ENCODE results near the gene MRPL9. TPM values are rescaled to one million over a fixed set of nuclear protein-coding genes. Genes with fewer than 3 reads are reported as not detected.
"Not testable (repeated sequence)": the region's sequence is repeated elsewhere in the genome, so short reads cannot be mapped to it uniquely, and the experiment has no call there.

The MRPL9 gene
- total RNA-seq, 2 donors from 2014 or later, result 32.7 to 38.9 TPM

DNA sequence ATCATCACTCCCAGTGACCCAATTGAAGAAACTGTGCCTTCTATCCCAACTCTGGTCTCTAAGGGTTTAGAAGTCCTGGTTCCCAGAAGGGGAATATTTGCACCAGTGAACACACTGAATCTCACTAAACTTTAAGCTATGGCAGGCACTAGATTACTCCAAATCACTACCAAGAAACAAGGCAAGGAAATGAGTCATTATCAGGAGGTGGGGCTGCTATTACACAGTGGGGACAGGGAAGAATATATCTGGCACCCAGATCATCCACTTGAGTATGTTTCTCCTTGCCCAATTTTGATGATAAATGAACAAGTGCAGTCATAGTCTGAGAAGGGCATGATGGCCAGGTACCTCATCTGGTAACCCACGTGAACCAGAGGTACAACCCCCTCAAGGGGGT is 7.0 kb downstream of the MRPL9 start:
- Histone ChIP-seq H3K27me3 (no peaks in the 10 kb centered on the region), H3K27ac (no peak overlapping the region), H3K36me3 (peaks cover 10% of the 10 kb centered on the region), H3K9me3 (no peaks in the 10 kb centered on the region), H3K4me3 (no peak overlapping the region), H3K4me1 (no peaks in the 10 kb centered on the region)
- TF ChIP-seq, protein P1, sequence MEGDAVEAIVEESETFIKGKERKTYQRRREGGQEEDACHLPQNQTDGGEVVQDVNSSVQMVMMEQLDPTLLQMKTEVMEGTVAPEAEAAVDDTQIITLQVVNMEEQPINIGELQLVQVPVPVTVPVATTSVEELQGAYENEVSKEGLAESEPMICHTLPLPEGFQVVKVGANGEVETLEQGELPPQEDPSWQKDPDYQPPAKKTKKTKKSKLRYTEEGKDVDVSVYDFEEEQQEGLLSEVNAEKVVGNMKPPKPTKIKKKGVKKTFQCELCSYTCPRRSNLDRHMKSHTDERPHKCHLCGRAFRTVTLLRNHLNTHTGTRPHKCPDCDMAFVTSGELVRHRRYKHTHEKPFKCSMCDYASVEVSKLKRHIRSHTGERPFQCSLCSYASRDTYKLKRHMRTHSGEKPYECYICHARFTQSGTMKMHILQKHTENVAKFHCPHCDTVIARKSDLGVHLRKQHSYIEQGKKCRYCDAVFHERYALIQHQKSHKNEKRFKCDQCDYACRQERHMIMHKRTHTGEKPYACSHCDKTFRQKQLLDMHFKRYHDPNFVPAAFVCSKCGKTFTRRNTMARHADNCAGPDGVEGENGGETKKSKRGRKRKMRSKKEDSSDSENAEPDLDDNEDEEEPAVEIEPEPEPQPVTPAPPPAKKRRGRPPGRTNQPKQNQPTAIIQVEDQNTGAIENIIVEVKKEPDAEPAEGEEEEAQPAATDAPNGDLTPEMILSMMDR (IDR thresholded peaks at IDR 0.05), result no peak
- no peak for DNase-seq (ENCODE audit: low spot score)

DNA sequence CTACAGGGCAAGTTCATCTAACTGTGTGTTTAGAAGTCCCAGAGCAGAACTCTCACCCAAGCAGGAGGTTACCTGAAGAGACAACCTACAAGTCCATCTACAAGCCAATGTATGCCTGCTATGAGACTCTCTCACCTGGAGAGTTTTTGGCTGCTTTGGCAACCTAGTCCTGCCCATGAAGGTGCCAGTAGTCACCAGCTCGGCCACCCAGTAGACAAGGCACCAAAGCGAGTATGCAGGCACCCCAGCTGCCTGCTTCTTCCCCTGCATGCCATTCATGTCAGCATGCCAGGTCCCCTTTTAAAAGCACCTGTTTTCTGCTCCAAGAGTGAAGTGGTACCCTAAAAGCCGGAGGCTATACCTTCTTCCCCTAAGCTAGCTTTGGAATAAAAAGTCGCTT is 21.8 kb downstream of the MRPL9 start:
- no peaks in the 10 kb centered on the region for H3K9me3 ChIP-seq
- no peak overlapping the region for H3K4me3 ChIP-seq
- H3K36me3 ChIP-seq, result no peaks in the 10 kb centered on the region
- no peak overlapping the region for H3K27ac ChIP-seq
- H3K4me1 ChIP-seq, result no peaks in the 10 kb centered on the region
- TF ChIP-seq, protein P1 (IDR thresholded peaks at IDR 0.05), result no peak
- no peak for DNase-seq (ENCODE audit: low spot score)
- no peaks in the 10 kb centered on the region for H3K27me3 ChIP-seq

DNA sequence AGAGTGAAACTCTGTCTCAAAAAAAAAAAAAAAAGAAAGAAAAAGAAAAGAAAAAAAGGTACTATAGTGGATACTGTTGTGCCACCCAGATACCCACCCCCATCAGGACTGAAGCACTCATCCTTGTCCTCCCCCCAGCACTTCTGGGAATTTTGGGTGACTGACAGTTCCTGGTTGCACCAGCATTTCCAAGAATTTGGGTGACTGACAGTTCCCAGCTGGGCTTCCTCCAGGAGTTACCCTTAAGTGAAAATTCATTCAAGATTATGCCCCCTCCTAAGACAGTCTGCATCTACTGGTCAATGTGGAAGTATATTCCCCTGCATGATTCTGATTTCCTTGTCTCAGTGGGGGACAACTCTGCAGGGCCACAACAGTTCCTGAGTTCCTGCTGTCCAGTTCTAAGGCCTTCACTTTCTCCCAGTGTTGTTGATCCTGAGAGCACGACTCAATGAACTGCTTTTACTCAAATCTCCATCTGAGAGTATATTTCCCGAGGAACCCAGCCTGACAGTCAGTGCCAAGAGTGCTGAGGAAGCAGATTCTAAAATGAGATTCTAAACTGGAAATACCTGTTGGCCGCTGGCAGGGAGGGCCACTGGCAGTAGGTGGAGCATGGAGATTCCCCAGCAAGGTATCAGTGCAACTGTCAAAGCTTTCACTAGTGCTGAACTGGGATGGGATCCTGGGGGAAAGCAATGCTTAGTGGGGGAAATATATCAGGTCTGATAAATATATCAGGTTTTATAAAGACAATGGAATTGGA is 23.5 kb downstream of the MRPL9 start:
- DNase-seq (ENCODE audit: low spot score), result no peak
- H3K4me3 ChIP-seq, result no peak overlapping the region
- H3K27ac ChIP-seq, result no peak overlapping the region
- H3K9me3 ChIP-seq, result no peaks in the 10 kb centered on the region
- TF ChIP-seq, protein P1 (IDR thresholded peaks at IDR 0.05), result no peak
- no peaks in the 10 kb centered on the region for H3K27me3 ChIP-seq
- no peaks in the 10 kb centered on the region for H3K36me3 ChIP-seq
- H3K4me1 ChIP-seq, result no peaks in the 10 kb centered on the region

DNA sequence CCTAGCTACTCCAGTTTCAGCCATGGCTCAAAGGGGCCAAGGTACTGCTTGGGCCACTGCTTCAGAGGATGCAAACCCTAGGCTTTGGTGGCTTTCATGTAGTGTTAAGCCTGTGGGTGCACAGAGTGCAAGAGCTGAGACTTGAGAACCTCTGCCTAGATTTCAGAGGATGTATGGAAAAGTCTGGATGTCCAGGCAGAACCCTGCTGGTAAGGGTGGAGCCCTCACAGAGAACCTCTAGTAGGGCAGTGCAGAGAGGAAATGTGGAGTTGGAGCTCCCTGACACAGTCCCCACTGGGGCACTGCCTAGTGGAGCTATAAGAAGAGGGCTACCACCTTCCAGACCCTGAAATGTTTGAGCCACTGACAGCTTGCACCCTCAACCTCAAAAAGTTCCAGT is 25.8 kb downstream of the MRPL9 start:
- Histone ChIP-seq H3K9me3 (no peaks in the 10 kb centered on the region), H3K36me3 (no peaks in the 10 kb centered on the region), H3K4me1 (no peaks in the 10 kb centered on the region), H3K27ac (no peak overlapping the region), H3K27me3 (no peaks in the 10 kb centered on the region), H3K4me3 (no peak overlapping the region)
- TF ChIP-seq, protein P1 (IDR thresholded peaks at IDR 0.05), result no peak
- no peak for DNase-seq (ENCODE audit: low spot score)

DNA sequence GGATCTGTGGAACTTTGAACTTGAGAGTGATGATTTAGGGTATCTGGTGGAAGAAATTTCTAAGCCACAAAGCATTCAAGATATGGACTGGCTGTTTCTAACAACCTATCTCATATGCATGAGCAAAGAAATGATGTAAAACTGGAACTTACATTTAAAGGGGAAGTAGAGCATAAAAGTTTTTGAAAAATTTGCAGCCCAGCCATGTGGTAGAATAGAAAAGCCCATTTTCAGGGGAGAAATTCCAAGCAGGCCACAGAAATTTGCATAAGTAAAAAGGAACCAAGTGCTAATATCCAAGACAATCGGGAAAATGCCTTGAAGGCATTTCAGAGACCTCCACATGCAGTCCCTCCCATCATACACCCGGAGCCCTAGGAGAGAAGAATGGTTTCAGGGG is 26.3 kb downstream of the MRPL9 start:
- TF ChIP-seq, protein P1 (IDR thresholded peaks at IDR 0.05), result no peak

DNA sequence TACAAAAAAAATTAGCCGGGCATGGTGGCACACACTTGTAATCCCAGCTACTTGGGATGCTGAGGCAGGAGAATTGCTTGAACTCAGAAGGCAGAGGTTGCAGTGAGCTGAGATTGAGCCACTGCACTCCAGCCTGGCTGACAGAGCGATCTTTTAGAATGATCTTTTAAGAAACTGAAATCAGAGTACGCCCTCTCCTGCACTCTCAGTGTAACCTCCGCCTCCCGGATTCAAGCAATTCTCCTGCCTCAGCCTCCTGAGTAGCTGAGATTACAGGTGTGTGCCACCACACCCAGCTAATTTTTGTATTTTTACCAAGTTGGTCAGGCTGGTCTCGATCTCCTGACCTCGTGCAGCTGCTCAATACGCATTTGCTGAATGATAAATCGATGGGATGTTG is 29.3 kb downstream of the MRPL9 start:
- not testable (repeated sequence) for H3K4me3 ChIP-seq; H3K27me3 ChIP-seq; H3K27ac ChIP-seq; H3K36me3 ChIP-seq; H3K4me1 ChIP-seq; DNase-seq (ENCODE audit: low spot score); H3K9me3 ChIP-seq

More for the DNA sequence above, 26.3 kb downstream of the MRPL9 start:
- no peak for DNase-seq (ENCODE audit: low spot score)
- Histone ChIP-seq H3K4me1 (no peaks in the 10 kb centered on the region), H3K27me3 (no peaks in the 10 kb centered on the region), H3K9me3 (no peaks in the 10 kb centered on the region), H3K27ac (no peak overlapping the region), H3K36me3 (no peaks in the 10 kb centered on the region), H3K4me3 (no peak overlapping the region)

Data from right atrium auricular region (tissue), 2 donors.